Stimulated activated CD4-positive, alpha-beta T cell treated with anti-CD3 and anti-CD28 coated beads, Interleukin-12 subunit alpha, Interleukin-12 subunit beta, amount 100 ng/mL, for 24 hours (primary cell): Measurements from ENCODE around the gene POMGNT2.

ENCODE experiments used
- DNase-seq, 2 experiments: peaks; one replicate each; pipeline ENCODE4 v3.0.0-alpha.2; 2020; ENCODE audit warnings: low read depth in 2 of 2

The POMGNT2 gene

DNA sequence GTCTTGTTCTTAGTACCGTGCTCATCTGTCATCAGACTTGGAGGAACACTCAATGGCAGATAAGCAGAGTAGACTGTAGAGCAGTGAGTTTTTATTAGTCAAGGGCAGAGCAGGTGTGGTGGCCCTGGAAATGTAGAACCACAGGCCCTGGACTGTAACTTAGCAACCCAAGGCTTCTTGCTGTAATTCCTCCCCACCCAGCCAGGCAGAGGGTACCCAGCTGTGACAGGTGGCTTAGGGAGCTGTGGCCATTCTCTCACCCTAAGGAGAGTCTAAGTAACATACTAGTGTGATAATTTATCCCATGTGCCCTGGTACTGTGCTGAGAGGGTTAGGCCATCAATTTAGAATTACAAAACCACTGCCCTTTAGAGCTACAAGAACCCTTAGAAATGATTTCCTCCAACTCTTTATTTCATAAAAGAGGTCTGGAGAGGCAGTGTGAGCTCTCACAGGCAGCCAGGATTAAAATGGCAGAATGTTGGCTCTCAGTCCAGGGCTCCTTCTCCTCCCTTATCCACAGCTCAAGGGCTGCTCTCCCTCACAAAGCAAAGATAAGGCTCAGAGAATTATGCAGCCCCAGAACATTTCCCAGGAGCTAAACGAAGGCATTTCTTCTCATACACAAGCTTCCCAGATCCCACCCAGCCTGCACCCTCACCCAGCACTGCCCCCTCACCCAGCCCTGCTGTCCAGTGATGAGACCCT lies 3.0 kb downstream of the POMGNT2 start:
- DNase-seq, result no peak

DNA sequence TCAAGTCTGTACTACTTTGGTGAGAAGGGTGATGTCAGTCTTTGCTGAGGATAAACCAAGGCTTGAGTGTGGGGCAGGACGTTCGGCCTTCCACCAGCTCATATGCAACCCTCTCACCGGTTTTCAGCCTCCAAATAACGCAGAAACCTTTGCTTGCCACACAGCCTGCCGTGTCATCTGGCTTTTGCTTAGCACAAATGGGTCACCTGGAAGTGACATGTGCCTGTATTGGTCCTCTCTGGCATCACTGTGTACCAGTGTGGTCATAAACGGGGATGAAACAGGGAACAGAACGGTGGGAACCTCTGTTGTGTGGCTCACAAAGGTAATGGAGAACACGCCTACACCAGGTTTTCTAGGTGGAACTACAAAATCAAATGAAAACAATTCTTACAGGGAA lies 7.1 kb downstream of the POMGNT2 start:
- DNase-seq, result no peak

DNA sequence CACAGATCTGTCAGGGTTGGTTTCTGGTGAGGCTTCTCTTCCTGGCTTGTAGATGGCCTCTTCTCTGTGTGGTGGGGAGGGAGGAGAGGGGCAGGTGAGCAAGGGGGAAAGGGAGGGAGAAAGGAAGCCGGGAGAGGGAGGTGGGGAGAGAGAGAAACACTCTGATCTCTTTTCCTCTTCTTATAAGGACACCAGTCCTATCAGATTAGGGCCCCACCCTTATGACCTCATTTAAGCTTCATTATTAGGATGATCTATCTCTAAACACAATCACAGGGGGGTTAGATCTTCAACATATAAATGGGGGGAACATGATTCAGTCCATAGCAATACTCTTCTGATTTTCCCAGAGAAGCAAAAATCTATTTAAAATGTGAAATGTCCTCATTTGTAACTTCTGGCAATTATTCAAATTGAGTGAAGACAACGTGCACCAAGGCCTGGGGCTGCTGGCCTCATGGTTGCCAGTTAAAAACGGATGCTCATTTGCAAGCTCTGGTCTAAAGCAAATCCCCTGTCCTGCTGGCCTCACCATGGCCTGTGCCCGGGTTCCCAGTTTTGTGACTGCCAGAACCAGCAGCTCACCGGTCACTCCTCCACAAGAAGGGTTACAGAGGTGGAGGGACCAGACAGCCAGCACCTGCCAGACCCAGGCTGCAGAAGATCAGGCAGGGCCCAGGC lies 8.3 kb downstream of the POMGNT2 start:
- no peak for DNase-seq

DNA sequence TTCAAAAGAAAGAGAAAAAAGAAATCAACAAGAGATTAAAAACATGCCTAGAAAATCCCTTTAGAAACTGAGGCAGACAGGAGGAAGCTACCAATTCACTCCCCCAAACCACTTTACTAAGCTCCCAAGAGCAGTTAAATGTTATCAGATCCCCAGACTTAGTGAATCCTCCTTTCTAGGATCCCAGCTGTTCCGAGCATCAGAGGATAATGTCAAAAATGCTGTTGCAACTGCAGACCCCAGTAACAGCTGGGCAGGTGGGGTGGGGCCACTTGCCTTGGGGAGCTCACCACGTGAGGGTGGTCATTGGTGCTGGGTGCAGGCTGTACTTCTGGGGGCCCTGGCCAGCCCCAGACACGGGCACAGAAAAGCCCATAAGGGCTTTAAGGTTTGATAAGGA lies 9.1 kb downstream of the POMGNT2 start:
- no peak for DNase-seq

DNA sequence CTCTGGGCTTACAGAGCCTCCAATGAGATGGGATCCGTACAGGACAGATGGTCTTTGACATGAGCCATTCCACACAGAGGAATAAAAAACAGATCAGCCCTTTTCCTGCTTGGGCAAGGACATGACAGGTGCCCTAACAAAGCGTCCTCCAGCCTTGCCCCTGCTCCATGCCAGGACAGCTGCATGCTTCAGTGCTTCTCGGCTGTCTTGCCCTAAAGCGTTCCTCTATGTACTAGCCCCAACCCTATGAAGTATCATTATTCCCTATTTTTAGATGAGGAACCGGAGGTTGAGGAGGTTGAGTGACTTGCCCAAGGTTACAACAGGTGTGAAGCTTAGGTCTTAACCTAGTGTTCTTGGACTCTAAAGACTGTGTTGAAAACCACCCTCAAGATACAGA lies 10.5 kb downstream of the POMGNT2 start:
- DNase-seq, result no peak

DNA sequence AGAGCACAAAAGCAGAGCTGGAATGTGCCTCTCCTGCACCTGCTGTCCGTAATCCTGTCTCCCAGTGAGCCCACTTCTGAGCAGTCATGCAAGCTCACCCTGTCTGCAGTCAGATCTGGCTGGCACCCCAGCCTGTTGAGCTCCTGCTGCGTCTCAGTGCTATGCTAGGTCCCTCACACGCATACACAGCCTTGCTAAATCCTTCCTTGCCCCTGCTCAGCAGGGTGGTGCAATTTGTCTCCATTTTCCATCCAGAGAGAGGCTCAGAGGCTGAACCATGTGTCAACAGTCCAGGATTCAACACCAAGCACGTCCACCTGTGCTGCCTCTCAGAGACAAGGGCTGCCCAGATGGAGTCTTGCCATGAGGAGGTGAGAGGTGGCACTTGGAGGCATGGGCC lies 11.0 kb downstream of the POMGNT2 start:
- DNase-seq, result no peak

DNA sequence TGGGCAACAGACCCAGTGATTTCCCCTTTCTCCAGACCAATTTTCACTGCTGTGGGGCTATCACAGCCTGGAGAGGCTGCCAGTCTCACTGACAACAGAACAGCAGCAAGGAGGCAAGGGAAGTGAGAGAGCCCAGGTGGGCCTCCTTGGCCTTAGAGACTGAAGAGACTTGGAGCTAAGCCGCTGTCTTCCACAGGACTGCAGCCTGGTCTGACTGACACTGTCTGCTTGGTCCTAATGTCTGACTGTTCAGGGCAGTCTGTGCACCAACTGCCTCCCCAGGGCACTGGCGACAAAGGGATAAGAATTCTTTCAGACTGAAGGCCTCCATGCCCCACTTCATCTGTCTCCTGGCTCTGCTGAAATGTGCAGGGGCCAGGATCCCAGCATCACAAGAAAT lies 11.5 kb downstream of the POMGNT2 start:
- no peak for DNase-seq

DNA sequence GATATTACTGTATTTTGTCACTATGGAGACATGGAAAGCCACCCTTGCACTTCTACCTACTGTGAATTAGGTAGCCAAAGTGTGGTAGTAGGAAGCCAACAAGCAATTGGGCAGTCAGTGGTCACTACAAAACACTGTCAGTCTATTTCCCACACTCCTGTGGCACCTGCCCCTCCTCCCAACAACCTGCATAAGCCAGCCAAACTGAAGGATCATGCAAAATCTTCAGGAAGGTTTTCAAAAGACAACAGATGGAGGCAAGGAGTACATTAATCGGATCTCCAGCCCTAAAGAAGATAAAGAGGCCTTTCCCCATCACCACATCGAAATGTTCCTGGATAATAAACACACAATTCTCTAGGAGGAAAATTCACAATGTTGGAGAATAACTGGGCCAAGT lies 11.9 kb downstream of the POMGNT2 start:
- DNase-seq, result no peak

DNA sequence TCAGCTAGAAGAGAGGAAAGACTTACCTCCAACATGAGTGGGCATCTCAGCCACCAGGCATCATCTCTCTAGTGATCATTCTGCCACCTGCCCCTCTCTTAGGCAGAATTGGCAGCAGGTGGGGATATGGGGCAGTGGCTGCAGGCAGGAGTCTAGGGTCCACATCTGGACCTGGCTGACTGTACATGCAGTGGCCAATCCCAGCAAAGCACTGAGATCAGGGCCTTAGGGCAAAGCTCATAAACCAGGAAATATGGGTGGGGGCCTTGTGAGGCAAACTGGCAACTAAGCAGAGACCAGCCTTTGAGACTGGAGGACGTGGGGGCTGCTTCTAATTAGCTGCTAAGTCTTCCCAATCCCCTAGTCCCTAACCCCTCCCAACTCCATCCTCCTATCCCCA lies 12.9 kb downstream of the POMGNT2 start:
- DNase-seq, result no peak

DNA sequence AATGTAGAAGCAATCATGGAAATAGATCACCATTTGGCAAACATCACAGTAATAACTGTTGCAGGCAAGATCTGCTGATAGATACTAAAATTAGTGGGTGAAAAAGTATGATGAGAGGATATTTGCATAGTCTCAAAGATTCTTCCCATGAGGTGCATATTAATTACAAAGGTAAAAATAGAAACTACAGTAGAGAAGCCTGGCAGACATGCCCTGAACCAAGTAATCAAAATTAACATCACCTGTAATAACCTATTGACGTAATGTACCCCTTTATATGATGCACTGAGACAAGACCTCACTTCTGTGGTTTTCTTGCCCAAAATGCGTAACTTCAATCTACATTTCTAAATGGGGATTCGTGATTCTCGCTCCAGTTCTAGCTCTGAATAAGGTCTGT lies 14.4 kb downstream of the POMGNT2 start:
- DNase-seq, result no peak

DNA sequence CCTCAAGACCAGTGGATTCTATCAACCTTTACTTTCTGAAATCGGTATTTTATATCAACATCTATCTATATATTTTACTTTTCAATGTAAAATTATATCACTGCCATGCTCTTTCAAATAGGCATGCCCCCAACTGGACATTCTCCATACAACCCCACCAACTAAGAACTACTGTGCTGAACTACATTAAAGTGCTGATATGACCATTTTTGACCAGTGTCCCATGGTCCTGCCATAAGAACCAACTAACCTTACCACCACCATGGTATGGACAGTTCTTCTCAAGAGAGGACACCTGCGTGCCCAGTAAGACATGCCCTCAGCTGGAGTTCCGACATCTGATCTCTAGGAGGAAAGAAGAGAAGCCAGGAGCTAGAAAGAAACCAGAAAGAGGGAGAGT lies 15.6 kb downstream of the POMGNT2 start:
- no peak for DNase-seq

DNA sequence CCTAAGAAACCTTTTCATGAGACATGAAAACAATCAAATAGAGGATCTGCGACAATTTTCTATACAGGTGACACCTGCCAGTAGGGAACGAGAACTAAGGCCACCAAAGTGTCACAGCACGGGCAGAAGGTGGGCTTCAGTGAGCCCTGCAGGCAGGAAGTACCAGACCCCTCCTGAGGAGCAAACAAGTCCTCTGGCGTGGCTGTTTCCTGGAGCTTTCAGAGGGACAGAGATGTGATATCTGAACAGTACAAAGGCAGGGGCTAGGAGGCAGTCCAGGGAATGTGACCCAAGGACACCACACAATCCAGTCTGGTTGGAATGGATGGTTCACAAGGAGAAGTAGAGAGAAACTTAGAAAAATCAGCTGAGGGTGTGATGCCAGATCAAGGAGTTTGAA lies 16.8 kb downstream of the POMGNT2 start:
- DNase-seq, result no peak

DNA sequence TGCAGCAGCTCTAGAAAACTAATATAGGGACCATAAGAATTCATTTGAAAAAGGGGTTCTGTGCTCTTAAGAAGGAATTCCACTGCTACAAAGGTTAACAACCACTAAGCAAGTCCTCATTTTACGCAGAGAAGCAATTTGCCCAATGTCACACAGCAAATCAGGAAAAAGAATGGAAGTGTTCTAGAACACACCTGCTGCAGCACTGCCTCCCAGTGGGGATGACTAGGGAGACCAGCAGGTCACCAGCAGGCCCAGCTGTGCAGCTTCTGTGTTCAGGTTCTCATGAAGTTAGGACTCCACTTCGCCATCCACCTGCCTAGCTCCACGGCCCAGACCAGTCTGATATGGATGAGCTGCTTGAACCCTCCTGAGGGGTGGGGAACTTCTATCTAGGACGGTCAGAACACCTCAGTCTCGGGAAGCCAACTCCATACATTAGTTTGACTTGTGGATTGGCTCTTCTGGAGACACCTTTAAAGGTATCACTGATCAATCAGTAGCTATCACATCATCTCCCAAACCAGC lies 18.6 kb downstream of the POMGNT2 start:
- no peak for DNase-seq

DNA sequence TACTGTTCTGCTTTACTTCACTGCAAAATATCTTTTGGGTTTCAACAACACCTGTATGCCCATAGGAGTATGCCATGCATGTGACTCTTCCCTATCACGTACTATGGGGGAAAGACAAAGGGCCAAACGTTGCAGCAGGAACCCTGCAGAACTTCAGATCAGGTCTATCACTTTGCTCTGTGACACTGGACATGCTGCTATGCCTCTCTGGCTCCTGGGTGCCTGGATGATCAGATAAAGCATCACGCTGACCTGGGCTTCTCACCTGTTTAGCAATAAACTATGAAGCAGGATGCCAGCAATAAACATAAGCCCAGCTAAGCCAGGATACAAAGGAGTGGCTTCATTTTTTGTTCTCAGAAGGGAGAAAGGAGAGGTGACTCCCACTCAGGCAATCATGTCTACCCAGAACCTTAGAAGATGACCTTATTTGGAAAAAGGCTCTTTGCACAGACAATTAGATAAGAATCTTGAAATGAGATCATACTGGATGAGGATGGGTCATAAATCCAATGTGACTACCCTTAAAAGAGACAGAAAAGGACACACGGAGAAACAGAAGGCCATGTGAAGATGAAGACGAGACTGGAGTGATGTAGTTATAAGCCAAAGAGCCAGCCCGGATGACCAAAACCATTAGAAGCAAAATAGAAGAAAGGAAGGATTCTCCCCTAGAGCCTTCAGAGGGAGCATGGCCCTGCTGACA lies 19.3 kb downstream of the POMGNT2 start:
- no peak for DNase-seq

DNA sequence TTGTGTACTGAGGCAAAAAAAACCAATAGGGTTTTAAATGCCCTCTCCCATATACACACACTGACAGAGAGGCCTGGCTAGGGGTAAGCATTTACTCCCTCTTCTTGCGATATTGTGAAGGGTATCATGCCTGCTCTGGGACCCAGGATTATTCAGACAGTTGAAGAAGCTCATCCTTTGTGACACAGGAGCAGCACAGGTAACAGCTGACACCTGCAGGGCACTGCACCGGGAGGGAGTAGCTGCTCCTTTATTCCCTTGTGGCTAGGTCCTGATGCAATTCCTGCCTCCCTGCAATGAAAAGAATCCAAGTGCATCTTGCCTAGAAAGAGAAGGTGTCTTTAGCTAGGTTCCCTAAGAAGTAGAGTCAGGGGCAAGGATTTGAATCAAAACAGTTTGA lies 23.4 kb downstream of the POMGNT2 start:
- DNase-seq, result no peak

DNA sequence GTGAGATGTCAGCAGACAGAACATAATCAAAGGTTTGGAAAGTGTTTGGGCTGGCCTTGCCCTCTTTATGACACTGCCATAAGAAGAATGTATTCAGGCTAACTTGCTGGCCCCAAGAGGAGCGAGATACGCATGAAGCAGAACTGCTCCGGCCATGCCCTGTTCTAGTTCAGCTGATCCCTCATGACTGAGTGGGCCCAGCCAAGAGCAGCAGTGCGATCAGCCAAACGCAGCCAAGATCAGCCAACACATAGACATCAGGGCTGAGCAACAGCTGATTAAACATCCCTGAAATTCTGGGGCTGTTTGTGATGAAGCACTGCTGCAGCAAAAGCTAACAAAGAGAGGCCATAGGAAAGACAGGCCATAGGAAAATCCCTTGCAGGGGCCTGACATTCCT lies 24.1 kb downstream of the POMGNT2 start:
- DNase-seq, result no peak

DNA sequence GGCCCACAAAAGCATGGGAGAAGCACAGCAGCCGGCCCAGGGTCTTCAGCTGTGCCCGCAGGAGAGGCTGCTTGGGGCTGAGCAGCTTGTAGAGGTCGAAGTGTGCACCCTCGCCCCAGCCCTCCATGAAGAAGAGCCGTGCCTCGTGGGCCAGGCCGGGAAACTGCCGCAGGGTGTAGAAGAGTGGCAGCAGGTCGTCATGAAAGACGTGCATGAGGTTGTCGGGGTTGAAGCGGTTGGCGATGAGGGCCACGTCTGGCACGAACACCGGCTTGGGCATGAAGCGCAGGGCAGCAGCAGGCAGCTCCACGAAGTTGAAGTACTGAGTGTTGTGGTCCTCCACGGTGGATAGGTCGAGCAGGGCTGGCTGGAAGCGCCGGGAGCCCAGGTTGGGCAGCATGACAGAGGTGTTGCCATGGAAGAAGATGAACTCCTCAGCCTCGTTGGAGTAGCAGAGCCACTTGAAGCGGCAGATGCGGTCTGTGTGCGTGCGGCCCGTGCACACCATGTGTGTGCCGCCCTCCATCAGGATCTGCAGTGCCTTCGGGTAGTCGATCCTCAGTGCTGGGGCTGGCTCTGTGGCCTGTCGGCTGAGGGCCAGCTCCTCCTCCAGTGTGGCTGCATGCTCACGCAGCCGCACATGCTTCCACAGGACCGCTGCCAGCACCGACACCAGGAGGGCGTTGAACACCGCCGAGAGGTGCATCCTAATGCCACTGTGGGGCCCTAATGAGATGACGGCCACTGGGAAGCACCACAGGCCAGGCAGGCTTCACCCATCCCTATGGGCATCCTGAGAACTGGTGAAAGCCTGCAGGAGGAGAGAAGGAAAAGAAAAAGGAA lies 24.9 kb downstream of the POMGNT2 start:
- DNase-seq, result no peak

DNA sequence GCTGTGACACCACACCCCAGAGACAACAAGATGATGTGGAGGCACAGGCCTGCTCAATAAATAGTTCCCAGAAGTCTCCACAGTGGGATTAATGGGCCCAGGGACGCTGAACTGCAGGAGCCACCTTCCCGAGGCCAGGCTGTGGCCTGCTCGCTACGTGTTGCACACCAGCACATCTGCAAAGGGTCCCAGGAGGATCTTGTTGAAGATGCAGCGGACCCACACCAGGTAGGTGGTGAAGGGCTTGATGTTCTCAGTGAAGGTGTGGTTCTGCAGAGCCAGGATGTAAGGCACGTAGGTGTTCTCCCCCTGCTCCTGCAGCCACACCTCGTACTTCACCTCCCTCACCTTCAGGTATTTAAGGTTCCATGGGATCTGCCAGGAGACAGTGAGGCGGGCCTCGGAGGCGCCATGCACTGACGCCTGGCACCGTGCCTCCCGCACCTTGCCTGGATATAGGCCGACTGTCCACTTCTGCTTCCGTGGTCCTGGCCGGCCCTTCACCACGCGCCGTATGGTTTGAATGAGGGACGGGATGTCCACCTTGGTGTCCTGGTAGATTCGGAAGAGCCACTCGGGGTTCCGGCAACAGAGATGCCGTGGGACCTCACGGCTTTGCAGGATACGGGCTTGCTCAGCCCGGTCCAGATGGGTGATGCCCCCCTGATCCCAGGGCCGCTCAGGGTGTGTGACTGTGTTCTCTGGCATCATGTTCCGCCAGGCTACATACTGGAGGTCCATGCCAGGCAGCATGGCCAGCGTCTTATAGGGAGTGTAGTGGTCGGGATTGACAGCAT lies 26.1 kb downstream of the POMGNT2 start:
- no peak for DNase-seq

DNA sequence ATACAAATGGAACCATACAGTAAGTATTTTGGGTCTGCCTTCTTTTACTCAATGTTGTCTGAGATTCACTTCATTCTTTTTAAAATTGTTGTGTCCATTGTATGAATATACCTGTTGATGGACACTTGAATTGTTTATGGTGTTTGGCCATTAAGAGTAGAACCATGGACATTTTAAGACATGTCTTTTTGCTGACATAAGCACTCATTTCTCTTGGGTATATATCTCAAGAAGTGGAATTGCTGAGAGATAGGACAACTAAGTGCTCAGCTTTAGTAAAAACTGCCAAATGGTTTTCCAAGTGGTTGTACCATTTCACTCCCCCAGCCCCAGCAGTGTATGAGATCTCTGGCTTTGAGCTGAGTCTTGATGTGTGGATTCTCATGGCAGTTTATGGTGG lies 28.2 kb downstream of the POMGNT2 start:
- DNase-seq, result no peak

DNA sequence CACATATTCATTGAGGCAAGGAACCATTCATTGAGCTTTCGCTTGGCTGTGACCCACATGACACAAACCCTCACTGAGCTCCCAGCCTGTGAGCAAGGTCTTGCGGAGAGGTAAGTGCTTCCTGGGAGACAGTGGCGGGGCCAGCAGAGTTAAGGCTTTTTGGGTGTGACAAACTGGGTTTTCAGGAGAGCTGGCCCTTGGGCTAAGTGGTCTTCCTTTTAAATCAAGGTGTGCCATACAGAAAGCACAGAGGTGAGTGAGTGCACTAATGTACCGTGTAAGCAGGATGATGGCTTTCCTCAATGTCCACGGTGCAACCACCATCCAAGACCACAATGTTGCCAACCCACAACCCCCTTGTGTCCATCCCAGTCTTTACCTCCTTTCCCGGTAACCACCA lies 28.6 kb downstream of the POMGNT2 start:
- no peak for DNase-seq

DNA sequence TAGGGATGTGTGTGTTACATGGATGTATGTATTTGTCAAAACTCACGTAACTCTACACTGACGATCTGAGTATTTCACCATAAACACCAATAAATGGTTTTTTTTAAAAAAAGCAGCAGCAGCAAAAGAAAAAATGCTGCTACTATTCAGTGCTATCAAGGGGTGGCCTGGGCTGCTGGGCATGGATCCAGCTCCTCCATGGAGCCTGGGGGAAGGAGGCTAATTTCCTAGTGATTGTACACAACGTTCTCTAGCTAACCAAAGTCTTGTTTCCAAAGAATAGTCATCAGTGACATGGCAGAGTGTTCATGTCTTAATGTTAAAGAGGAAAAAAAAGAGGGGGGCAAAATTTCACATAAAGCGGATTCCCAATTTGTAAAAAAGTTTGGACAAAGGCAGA lies 29.0 kb downstream of the POMGNT2 start:
- no peak for DNase-seq
